Measurements from ENCODE around the gene CKS2.

The CKS2 gene

GRCh38 chr9:89304020-89304833, 6.8 kb upstream of the CKS2 start:
- H3K9me3 Mint-ChIP-seq, result no peaks in the 10 kb centered on the region
- H3K27ac Mint-ChIP-seq, result no peak overlapping the region
- peaks cover 5% of the 10 kb centered on the region for H3K36me3 Mint-ChIP-seq
- DNase-seq (ENCODE audit: low spot score in 2 of 2) (no peak), ATAC-seq (no peak)
- H3K4me3 Mint-ChIP-seq, result no peak overlapping the region
- no peaks in the 10 kb centered on the region for H3K4me1 Mint-ChIP-seq

GRCh38 chr9:89304834-89305188, 6.2 kb upstream of the CKS2 start:
- no peak for ATAC-seq
- no peak for DNase-seq (ENCODE audit: low spot score in 2 of 2)
- Mint-ChIP-seq H3K9me3 (no peaks in the 10 kb centered on the region), H3K4me1 (no peaks in the 10 kb centered on the region), H3K36me3 (peaks cover 5% of the 10 kb centered on the region), H3K4me3 (no peak overlapping the region), H3K27ac (no peak overlapping the region)

- Mint-ChIP-seq H3K9me3 (no peaks in the 10 kb centered on the region), H3K27ac (no peak overlapping the region), H3K36me3 (peaks cover 11% of the 10 kb centered on the region), H3K4me1 (peaks cover 5% of the 10 kb centered on the region), H3K4me3 (no peak overlapping the region)
- DNase-seq (ENCODE audit: low spot score in 2 of 2) (no peak), ATAC-seq (no peak)
Observed at GRCh38 chr9:89305868-89306267, 5.1 kb upstream of the CKS2 start.

GRCh38 chr9:89309166-89309565, 1.8 kb upstream of the CKS2 start:
- Mint-ChIP-seq H3K36me3 (peaks cover 44% of the 10 kb centered on the region), H3K4me3 (peak overlapping the region; percentile 90), H3K9me3 (no peaks in the 10 kb centered on the region), H3K4me1 (peaks cover 28% of the 10 kb centered on the region), H3K27ac (peak overlapping the region; percentile 100)
- no peak for ATAC-seq
- DNase-seq (ENCODE audit: low spot score in 2 of 2), result no peak

- DNase-seq (ENCODE audit: low spot score in 2 of 2), result no peak
Observed at GRCh38 chr9:89309608-89310474, 1.2 kb upstream of the CKS2 start.

GRCh38 chr9:89311346-89312221, 589 bp downstream of the CKS2 start:
- peak; percentile 9 for ATAC-seq
- no peaks in the 10 kb centered on the region for H3K9me3 Mint-ChIP-seq
- H3K36me3 Mint-ChIP-seq, result peaks cover 69% of the 10 kb centered on the region
- H3K27ac Mint-ChIP-seq, result peak overlapping the region; percentile 100
- H3K4me1 Mint-ChIP-seq, result peaks cover 35% of the 10 kb centered on the region
- peak overlapping the region; percentile 90 for H3K4me3 Mint-ChIP-seq
- no peak for DNase-seq (ENCODE audit: low spot score in 2 of 2)

More at GRCh38 chr9:89309608-89310474, 1.2 kb upstream of the CKS2 start:
- peaks cover 33% of the 10 kb centered on the region for H3K4me1 Mint-ChIP-seq
- peak overlapping the region; percentile 90 for H3K4me3 Mint-ChIP-seq
- H3K27ac Mint-ChIP-seq, result peak overlapping the region; percentile 100
- no peak for ATAC-seq
- peaks cover 51% of the 10 kb centered on the region for H3K36me3 Mint-ChIP-seq
- H3K9me3 Mint-ChIP-seq, result no peaks in the 10 kb centered on the region

- peak overlapping the region; percentile 100 for H3K27ac Mint-ChIP-seq
- H3K4me1 Mint-ChIP-seq, result peaks cover 36% of the 10 kb centered on the region
Observed at GRCh38 chr9:89312222-89312571, 1.2 kb downstream of the CKS2 start.

GRCh38 chr9:89313842-89314241, 2.8 kb downstream of the CKS2 start:
- no peak for DNase-seq (ENCODE audit: low spot score in 2 of 2)
- Mint-ChIP-seq H3K36me3 (peaks cover 86% of the 10 kb centered on the region), H3K9me3 (no peaks in the 10 kb centered on the region), H3K4me3 (peak overlapping the region; percentile 90), H3K27ac (peak overlapping the region; percentile 29), H3K4me1 (peaks cover 46% of the 10 kb centered on the region)
- ATAC-seq, result no peak

More at GRCh38 chr9:89312222-89312571, 1.2 kb downstream of the CKS2 start:
- Mint-ChIP-seq H3K36me3 (peaks cover 75% of the 10 kb centered on the region), H3K4me3 (peak overlapping the region; percentile 90), H3K9me3 (no peaks in the 10 kb centered on the region)
- ATAC-seq (no peak), DNase-seq (ENCODE audit: low spot score in 2 of 2) (no peak)

GRCh38 chr9:89314955-89315354, 4.0 kb downstream of the CKS2 start:
- ATAC-seq (no peak), DNase-seq (ENCODE audit: low spot score in 2 of 2) (no peak)
- Mint-ChIP-seq H3K4me3 (peak overlapping the region; percentile 24), H3K36me3 (peaks cover 97% of the 10 kb centered on the region), H3K4me1 (peaks cover 54% of the 10 kb centered on the region), H3K9me3 (no peaks in the 10 kb centered on the region), H3K27ac (peak overlapping the region; percentile 50)

- ATAC-seq, result no peak
- Mint-ChIP-seq H3K4me1 (peaks cover 53% of the 10 kb centered on the region), H3K36me3 (peaks cover 100% of the 10 kb centered on the region), H3K9me3 (no peaks in the 10 kb centered on the region), H3K4me3 (no peak overlapping the region), H3K27ac (no peak overlapping the region)
- DNase-seq (ENCODE audit: low spot score in 2 of 2), result no peak
Observed at GRCh38 chr9:89315482-89315881, 4.5 kb downstream of the CKS2 start.

GRCh38 chr9:89317282-89317681, 6.3 kb downstream of the CKS2 start:
- ATAC-seq (no peak), DNase-seq (ENCODE audit: low spot score in 2 of 2) (no peak)
- H3K4me3 Mint-ChIP-seq, result peak overlapping the region; percentile 80
- H3K27ac Mint-ChIP-seq, result peak overlapping the region; percentile 97
- H3K4me1 Mint-ChIP-seq, result peaks cover 44% of the 10 kb centered on the region
- peaks cover 98% of the 10 kb centered on the region for H3K36me3 Mint-ChIP-seq
- H3K9me3 Mint-ChIP-seq, result no peaks in the 10 kb centered on the region

GRCh38 chr9:89318123-89319014, 7.4 kb downstream of the CKS2 start, which contains the start of gene SECISBP2:
Gene SECISBP2, plus strand, starts transcription at chr9:89318500. Its CDS starts 77 bp downstream, at chr9:89318577.
- DNase-seq (ENCODE audit: low spot score in 2 of 2) (peak; percentile 96 to 99), ATAC-seq (peak; percentile 95)
- H3K27ac Mint-ChIP-seq, result peak within 1 kb of the TSS; percentile 97
- peak within 1 kb of the TSS; percentile 80 for H3K4me3 Mint-ChIP-seq
- H3K4me1 Mint-ChIP-seq, result peaks cover 44% of the 10 kb centered on the region
- H3K36me3 Mint-ChIP-seq, result peaks cover 92% of the 10 kb centered on the region
- H3K9me3 Mint-ChIP-seq, result no peaks in the 10 kb centered on the region

- Mint-ChIP-seq H3K4me3 (peak overlapping the region; percentile 80), H3K9me3 (no peaks in the 10 kb centered on the region), H3K36me3 (peaks cover 86% of the 10 kb centered on the region), H3K4me1 (peaks cover 41% of the 10 kb centered on the region), H3K27ac (peak overlapping the region; percentile 97)
- no peak for ATAC-seq
- DNase-seq (ENCODE audit: low spot score in 2 of 2), result no peak
Observed at GRCh38 chr9:89319015-89319905, 8.3 kb downstream of the CKS2 start.

Measured in stimulated activated effector memory CD8-positive, alpha-beta T cell treated with anti-CD3 and anti-CD28 coated beads, Interleukin-12 subunit alpha, Interleukin-12 subunit beta, amount 100 ng/mL, for 72 hours (primary cell).